ENCODE measurements around the gene DCP1A. TPM values are rescaled to one million over a fixed set of nuclear protein-coding genes. Genes with fewer than 3 reads are reported as not detected.
"Not testable (repeated sequence)": the region's sequence is repeated elsewhere in the genome, so short reads cannot be mapped to it uniquely, and the experiment has no call there.

DCP1A gene
- total RNA-seq, result 23.0 TPM

DNA sequence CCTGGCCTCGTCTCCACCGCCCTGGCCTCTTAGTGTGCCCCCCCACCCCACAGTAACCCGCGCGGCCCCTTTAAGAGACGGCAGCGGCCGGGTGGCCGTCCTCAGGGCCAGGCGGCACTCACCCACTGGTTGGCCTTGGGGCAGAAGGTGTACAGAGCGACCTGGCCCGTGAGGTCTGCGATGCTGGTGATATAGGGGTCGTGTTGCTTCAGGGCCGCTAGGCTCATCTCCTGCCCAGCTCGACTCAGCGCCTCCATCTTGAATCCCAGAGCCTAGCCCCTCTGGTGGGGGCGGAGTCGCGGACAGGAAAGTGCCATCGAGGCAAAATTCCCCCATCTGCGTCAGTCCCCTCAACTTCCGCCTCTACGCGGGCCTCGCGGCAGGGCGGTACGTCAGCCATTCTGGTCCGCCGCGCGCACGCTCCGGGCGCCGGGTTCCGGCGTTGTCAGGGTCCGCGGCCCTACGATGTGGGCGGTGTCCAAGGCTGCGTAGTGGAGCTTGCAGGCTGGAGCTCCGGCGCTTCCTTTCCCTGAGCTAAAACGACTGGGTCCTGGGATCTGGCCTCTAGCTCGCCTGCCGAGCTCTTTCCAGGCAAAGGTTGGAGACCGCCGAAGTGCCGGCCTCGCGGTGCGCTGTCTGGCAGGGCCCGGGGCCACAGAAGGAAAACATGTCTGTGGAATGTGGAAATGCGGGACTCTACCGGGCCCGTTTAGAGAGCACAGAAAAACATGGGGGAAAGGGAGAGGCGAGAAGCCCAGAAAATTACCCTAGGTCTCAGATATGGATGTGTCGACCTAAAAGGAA is at the start of gene DCP1A:
DCP1A (minus strand) TSS at position 283 of the 804 bp plus-strand sequence; CDS start at position 257, 26 bp downstream.
- peak; percentile 96 for DNase-seq (ENCODE audit: low spot score)

DNA sequence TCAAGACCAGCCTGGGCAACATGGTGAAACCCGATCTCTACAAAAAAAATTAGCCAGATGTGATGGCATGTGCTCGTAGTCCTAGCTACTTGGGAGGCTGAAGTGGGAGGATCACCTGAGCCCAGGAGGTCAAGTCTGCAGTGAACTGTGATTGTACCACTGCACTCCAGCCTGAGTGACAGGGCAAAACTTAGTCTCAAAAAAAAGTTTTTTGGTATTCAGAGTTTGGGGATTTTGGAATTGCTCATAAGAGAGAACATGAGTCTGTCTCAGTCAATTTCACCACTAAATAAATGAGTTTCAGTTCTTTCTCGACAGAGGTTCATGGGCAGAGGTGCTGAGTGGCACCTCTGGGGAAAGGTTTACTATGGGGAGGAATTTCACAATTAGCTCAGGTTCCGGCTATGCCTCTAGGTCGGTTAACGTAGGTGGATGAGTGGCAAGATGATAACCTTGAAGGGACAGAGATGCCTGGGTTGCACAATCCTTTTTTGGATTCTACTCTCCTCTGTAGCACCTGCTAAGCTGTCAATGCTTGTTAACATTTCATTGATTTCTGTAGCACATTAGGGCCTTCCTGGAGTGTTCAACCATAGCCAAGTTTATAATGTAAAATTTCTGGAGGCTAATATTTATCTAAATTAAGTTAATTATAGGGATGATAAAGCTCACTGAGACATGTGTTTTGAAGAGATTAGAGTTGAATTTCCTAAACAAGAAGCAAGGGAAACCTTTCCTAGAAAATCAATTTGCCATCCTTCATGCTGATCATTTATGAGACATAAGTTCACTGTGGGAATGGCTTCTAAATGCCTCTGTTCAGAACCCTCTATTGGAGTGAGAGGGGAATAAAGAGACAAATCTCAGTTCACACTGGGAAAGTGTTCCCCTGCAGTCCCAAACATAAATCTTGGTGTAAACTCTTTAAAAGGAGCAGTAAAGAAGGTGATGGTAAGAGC is 37.4 kb upstream of the DCP1A start:
- DNase-seq (ENCODE audit: low spot score), result no peak

DNA sequence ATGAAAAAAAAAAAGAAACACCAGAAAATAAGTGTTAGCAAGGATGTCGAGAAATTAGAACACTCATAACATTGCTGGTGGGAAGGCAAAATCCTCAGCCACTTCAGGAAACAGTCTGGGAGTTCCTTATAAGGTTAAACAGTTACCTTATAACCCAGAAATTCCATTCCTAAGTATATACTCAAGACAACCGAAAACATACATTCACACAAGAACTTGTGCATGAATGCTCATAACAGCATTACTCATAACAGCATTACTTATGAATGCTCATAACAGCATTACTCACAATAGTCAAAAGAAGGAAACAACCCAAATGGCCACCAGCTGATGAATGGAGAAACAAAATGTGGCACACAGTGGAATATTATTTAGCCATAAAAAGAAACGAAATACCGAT is 34.8 kb upstream of the DCP1A start:
- DNase-seq (ENCODE audit: low spot score), result no peak

DNA sequence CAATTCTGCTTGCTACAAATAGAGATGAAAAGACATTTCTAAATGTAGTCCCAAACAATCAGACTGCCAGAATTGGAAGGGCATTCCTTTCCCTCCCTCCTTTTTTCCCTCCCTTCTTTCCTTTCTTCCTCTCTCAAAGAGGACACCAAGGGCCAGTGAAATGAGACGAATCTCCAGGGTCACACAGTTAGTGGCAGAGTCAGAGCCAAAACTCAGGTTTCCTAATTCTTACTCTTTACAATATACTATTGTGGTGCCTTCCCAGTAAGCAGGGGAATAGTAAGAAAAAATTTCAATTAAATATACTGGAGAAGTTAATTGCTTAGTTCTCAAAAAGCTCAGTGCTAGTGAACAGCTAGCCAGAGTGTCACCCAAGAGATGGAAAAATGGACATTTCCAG is 33.0 kb upstream of the DCP1A start:
- no peak for DNase-seq (ENCODE audit: low spot score)

DNA sequence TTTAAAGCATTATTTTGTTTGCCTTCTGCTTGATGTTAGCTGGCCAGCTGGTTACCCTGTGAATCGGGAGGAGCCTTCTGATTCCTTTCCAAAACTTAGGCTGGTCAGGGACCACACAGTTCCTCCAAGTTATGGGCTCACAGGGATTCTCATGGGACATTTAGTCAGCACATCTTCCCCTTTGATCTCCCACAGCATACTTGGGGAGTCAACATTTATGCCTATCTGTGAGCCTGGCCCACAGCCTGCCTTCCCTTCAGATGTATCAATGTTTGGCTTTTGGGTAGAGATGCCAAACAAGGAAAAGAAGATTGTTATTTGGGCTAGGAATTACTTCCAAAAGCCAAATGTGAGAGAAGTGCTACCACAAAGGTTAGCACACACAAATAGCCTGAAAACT is 32.6 kb upstream of the DCP1A start:
- DNase-seq (ENCODE audit: low spot score), result no peak

DNA sequence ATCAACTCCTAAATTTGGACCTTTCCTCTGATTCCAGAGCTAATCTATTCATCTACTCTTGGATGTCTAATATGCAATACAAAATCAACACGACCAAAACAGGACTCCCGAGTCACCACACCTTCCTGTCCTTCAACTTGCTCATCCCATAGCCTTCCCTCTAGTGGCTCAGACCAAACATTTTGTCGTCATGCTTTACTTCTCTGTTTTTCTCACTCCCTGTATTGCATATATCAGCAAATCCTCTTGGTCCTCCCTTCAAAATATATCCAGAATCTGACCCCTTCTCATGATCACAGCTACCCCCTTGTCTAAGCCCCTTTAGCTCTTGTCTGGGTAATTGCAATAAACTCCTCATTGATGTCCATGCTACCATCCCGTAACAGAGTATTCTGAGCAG is 30.5 kb upstream of the DCP1A start:
- DNase-seq (ENCODE audit: low spot score), result no peak

DNA sequence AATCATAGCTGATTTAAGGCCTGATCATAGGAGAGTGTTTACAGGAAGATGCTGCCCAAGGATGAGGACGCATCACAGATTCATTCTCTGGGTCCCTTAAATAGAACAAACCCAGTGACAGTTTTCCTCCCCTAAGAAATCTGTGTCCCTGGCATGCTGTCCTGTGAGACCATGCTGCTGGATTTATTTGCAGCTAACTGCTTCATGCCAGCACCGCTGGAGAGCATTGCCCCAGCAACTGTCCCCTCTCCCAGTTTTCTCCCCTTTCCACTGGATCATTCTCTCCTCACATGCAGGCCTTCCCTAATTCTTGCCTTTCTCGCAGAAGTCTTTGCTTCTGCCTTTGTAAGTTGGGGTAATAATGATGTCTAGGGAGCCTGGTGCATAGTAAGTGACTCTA is 29.3 kb upstream of the DCP1A start:
- no peak for DNase-seq (ENCODE audit: low spot score)

DNA sequence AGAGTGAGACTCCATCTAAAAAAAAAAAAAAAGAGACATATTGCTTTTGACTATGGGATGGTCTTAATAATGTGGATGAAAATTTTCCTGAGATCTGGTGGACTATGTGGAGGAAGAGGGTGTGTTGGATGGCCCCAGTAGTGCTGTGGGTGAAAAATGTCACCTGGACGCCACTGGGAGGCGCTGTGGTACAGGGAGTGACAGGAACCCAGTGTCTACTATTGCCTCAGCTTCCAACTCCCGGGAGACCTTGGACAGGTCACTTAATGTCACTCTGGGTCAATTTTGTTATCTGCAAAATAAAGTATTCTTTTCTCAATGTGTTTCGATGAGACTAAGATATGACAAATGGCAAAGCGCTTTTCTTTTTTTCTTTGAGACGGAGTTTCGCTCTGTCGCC is 27.7 kb upstream of the DCP1A start:
- DNase-seq (ENCODE audit: low spot score), result peak; percentile 60

DNA sequence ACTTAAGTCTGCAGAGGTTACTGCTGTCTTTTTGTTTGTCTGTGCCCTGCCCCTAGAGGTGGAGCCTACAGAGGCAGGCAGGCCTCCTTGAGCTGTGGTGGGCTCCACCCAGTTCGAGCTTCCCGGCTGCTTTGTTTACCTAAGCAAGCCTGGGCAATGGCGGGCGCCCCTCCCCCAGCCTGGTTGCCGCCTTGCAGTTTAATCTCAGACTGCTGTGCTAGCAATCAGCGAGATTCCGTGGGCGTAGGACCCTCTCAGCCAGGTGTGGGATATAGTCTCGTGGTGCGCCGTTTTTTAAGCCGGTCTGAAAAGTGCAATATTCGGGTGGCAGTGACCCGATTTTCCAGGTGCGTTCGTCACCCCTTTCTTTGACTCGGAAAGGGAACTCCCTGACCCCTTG is 23.4 kb upstream of the DCP1A start:
- not testable (repeated sequence) for DNase-seq (ENCODE audit: low spot score)

DNA sequence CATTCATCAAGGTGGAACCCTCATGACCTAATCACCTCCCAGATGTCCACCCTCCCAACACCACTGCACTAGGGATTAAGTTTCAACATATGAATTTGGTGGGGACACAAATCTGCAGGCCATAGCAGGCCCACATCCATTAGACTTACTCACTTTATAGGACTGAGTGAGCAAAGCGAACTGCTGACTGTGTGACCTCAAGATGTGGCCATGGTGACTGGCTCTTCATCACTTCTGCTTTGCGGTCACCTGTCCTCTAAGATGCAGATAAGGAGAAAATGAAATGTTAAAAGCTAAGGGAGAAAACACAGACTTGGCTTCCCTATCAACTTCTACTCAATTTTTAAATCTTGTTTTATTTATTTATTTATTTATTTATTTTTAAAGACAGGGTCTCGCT is 14.5 kb upstream of the DCP1A start:
- DNase-seq (ENCODE audit: low spot score), result no peak

DNA sequence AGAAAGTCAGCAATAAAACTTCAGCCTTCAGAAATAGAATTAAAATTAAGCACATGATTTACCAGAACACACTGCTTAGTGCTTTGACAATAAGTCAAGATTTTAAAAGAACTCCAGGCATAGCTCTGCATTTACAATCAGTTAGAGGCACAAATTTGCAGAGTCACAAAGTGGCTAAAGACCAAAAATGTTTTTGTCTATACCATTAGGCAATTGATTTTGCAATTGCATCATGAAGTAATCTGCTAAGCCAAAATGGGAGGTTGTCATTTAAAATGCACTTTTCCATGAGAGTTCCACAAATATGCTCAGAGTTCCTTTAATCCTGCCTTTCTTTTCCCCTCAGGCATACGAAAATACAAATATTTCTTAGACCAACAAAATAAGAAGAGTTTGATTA is 10.1 kb upstream of the DCP1A start:
- no peak for DNase-seq (ENCODE audit: low spot score)

DNA sequence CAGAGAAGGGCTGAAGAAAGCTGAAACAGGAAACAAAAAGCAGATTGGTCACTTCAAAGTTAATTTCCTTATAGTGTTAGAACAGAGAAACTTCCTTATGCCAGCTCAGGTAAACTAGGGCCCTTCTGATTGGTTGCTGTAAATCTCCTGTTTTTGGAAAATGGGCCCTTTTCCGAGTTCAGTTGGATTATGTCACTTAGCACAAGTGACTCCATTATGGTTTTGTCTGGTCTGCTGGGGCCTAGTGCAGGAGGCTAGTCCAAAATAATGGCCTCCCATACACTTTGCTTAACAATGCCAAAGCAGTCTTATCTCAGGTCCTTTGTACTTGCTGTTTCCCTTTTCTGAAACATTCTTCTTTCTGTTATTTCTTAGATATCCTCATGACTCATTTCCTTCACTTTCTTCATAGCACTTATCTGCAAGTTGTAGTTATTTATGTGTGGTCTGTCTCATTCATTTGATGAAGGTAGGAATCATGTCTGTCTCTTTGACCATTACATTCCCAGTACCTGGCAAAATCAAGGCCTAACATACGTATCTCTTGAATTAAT is 7.7 kb upstream of the DCP1A start:
- DNase-seq (ENCODE audit: low spot score), result no peak

DNA sequence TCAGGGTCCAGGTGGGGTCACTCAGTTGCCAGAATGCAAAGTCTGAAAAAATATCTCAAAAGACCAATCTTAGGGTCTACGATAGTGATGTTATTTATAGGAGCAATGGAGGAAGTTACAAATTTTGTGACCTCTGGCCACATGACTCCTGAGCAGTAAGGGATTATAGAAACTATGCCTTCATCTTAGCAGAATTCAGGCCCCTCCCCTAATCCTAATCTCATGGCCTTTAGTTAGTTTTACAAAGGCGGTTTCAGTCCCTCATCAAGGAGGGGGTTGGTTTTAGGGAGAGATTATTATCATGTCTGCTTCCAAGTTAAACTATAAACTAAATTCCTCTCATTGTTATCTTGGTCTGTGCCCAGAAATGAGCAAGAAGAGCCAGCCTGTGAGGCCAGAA is 5.9 kb upstream of the DCP1A start:
- DNase-seq (ENCODE audit: low spot score), result no peak

DNA sequence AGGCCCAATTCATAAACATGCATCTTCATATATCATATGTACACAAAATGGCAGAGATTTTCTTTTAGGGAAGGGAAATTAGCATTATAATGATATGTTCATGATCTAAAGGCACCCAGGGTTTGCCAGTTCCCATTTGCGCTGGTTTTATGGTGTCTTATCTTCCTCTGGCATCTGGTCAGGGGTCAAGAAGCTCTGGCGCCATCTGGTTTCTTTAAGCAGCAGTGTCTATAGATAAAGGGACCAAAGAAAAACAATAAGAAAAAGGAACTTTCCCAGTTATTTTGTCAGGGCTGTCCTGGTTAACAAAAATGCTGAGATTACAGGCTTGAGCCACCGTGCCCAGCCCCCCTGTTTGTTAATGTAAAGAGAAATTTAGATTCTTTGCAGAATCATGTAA is 3.3 kb upstream of the DCP1A start:
- DNase-seq (ENCODE audit: low spot score), result no peak

DNA sequence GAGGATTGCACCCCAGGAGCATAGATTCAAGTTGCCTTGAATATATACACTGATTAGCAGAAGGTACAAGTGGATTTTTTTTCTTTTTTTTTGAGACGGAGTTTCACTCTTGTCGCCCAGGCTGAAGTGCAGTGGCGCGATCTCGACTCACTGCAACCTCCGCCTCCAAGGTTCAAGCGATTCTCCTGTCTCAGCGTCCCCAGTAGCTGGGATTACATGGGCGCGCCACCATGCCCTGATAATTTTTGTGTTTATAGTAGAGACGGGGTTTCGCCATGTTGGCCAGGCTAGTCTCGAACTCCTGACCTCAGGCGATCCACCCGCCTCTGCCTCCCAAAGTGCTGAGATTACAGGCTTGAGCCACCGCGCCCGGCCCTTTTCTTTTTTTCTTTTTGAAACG is 775 bp upstream of the DCP1A start:
- not testable (repeated sequence) for DNase-seq (ENCODE audit: low spot score)

DNA sequence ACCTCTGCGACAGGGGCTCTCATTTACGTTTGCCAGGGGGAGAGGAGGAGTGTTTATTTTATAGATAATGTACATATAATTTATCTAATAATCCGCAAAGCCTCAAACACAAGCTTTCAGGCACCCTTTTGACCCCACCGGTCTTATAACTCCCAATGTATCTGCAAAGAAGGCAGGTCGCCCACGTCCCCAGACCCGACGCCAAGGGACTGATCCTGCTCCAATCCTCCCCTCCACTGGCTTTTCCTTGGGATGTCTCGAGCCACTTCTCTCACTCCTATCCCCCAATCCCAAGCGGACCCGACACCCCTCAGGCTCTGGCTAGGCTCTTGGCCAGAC is 452 bp downstream of the DCP1A start:
- DNase-seq (ENCODE audit: low spot score), result no peak

DNA sequence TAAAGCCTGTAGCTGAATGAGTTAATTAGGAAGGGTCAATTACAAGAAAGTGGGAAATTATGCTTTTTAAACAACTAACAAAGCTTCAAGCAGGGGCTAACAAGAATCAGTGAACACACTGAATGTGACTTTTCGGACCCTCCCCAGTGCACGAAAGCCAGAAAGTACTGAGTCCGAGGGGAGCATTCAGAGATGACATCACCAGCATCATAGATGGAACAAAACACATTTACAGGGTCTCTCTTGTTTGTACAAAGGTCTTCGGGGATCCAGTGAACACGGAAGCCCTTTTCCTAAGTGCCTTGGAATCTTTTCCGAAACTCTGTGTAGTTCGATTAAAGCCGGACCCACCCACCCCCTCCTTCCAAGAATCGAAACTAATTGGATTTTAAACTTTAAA is 829 bp downstream of the DCP1A start:
- DNase-seq (ENCODE audit: low spot score), result no peak

DNA sequence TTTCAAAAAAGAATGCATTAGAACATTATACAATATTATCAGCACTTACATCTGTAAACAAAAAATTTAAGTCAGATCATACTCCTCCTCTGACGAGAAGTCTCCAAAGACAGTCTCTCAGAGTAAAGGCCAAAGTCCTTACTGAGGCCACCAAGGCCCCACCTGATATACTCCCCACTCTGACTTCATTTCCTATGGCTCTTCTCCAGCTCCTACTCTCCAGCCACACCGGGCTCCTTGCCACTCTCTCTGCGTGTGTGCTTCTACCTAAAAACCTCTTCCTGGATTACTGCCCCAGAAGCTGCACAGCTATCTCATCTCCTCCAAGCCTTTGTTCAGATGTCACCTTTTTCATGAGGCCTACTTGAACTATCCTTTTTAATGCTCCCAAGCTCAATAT is 5.0 kb downstream of the DCP1A start:
- DNase-seq (ENCODE audit: low spot score), result peak; percentile 74

DNA sequence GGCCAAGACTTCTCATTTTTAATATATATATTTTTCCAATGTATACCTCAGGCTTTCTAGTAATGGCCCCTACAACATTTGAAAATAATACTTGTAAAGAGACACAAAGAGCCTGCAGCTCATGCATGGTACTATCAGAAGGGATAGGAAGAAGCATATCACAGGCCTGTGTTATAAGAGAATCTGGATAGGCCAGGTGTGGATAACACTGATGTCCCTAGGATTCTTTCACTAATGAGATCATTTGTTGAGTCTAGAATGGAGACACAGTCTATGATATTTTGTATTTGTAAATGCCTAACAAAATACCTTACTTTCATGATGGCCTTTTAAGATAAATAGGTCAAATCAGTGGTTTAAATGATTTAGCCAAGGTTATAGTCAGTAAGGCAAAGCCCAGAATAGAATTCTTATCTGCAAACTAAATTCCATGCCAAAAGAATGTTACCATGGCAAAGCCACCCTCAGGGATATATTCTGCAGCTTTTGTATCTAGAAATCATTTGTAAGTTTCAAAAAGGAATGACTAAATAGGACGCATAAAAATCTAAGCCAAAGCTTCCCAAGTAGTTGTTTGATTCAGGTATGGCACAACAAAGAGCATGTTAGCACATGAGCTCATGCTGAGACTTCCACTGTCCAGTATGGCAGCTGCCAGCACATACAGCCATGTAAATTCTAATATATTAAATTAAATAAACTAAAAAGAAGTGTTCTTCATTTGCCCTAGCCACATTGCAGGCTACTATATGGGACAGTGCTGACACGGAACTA is 10.0 kb downstream of the DCP1A start:
- DNase-seq (ENCODE audit: low spot score), result no peak

DNA sequence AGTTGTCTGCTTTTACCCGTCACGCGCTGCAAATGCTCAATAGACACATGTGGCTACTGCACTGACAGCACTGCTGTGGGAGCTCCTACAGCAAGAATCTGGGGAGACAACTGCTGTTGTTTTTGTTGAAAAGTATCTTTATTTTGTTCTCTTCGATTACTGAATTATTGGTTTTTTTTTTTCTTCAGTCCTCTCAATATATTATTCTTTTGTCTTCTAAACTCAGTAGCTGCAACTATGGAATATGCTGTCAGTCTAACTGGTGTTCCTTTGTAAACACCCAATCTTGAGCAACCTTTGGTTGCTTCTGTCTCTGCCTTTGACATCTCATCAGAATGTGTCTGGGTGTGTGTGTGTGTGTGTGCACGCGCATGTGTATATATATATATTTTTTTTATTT is 12.6 kb downstream of the DCP1A start:
- DNase-seq (ENCODE audit: low spot score), result no peak

DNA sequence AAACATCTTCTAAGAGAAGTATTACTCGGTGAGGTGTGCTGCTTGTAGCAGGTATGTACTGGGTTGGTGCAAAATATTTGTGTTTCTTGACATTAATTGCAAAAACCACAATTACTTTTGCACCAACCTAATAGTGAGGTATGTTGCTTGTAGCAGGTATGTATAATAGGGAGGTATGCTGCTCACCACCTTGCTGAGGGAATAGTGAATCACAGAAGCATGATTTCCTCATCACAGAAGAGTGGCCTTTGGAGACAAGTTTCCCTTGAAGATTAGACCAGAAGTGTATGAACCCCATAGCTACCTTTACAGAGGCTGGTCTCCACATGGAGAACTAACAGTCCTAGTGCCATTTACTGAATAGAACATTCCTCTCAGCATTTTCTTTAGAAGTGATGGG is 15.5 kb downstream of the DCP1A start:
- no peak for DNase-seq (ENCODE audit: low spot score)

DNA sequence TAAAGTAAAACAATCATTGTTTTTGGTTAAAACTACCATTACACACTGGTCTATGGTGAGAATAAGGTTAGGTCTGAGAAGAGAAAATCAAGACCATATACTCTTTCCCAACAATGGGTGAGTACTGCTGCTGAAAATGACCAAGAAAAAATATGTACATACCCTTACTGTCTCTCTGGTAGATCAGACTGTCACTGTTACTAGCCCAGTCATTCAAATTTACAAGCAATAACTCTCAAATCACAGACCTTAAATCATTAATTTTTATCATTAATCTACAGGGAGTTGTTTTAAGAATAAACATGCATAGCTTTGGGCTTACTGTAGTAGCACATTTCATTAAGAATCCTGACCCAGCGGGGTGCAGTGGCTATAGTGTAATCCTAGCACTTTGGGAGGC is 17.4 kb downstream of the DCP1A start:
- DNase-seq (ENCODE audit: low spot score), result no peak
